ENCODE measurements around the gene IL2.

DNA sequence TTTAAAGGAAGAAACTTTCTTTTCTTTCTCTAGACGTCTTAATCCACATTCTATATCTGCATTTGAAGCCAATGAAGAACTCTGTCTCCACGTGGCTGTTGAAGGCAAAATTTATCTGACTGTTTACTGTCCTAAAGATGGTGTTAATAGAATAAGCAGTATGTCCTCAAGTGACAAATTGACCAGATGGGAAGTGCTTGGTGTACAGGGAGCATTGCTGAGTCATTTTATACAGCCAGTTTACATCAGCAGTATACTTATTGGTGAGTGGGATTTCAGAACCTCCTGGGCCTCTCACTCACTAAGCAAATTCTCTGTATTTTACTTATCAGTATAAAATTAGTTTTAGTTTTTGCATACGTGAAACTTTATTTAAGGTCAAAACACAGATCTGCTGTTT lies 44.0 kb downstream of the IL2 start:
- TF ChIP-seq, protein P1, sequence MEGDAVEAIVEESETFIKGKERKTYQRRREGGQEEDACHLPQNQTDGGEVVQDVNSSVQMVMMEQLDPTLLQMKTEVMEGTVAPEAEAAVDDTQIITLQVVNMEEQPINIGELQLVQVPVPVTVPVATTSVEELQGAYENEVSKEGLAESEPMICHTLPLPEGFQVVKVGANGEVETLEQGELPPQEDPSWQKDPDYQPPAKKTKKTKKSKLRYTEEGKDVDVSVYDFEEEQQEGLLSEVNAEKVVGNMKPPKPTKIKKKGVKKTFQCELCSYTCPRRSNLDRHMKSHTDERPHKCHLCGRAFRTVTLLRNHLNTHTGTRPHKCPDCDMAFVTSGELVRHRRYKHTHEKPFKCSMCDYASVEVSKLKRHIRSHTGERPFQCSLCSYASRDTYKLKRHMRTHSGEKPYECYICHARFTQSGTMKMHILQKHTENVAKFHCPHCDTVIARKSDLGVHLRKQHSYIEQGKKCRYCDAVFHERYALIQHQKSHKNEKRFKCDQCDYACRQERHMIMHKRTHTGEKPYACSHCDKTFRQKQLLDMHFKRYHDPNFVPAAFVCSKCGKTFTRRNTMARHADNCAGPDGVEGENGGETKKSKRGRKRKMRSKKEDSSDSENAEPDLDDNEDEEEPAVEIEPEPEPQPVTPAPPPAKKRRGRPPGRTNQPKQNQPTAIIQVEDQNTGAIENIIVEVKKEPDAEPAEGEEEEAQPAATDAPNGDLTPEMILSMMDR (IDR thresholded peaks at IDR 0.05) = no peak
- no peak for TF ChIP-seq POLR2AphosphoS5 (IDR thresholded peaks at IDR 0.05)
